PC-9 (cell line): ENCODE data around the gene ERBB4. TPM values are rescaled to one million over a fixed set of nuclear protein-coding genes. Genes with fewer than 3 reads are reported as not detected.

Source experiments
- BruUV-seq: library from RNA; stranded (reverse); fragments of 400-500 nt; replicated peaks from 2 replicates; lab custom pipeline; 2021; lab: Mats Ljungman, UMichigan
- CTCF ChIA-PET: fragments of 300-600 bp; sonication (Branson Sonifier 250); formaldehyde crosslinking; loops from one replicate; lab custom pipeline; 2022; ENCODE audit warnings: antibody characterized with exemption; lab: Charles Lee
- POLR2A ChIA-PET: fragments of 300-600 bp; sonication (Branson Sonifier 250); formaldehyde crosslinking; loops from one replicate; lab custom pipeline; 2022; ENCODE audit warnings: antibody characterized with exemption; ENCODE audit not compliant: unreplicated experiment; lab: Charles Lee
- DNase-seq, 2 experiments: peaks; one replicate each; pipeline versions ENCODE4 v3.0.0 to v3.0.0-alpha.2; 2015 to 2022; ENCODE audit warnings: mixed read lengths in 1 of 2
- H2AFZ ChIP-seq: fragments of 200-600 bp; sonication (generic); 2 replicates; pipeline ENCODE4 v1.8.1; 2017; ENCODE audit warnings: antibody characterized with exemption
- H3F3A ChIP-seq: fragments of 200-600 bp; sonication (generic); 2 replicates; pipeline ENCODE4 v1.8.1; 2017; ENCODE audit warnings: antibody characterized with exemption, mild to moderate bottlenecking, low read depth; ENCODE audit not compliant: insufficient read depth
- H3K27ac ChIP-seq: fragments of 200-600 bp; sonication (generic); 2 replicates; pipeline ENCODE4 v1.6.1; 2016; ENCODE audit warnings: mixed run types
- H3K27me3 ChIP-seq: fragments of 200-600 bp; sonication (generic); 2 replicates; pipeline ENCODE4 v1.6.1; 2016; ENCODE audit warnings: low read depth, mixed run types; ENCODE audit not compliant: insufficient read depth
- H3K36me3 ChIP-seq: fragments of 200-600 bp; sonication (generic); 2 replicates; pipeline ENCODE4 v1.6.1; 2016; ENCODE audit warnings: low read depth, mixed run types
- H3K4me1 ChIP-seq: fragments of 200-600 bp; sonication (generic); replicated peaks from 2 replicates; pipeline ENCODE4 v1.6.1; 2016; ENCODE audit warnings: mixed run types; ENCODE audit not compliant: insufficient read depth
- H3K4me2 ChIP-seq: fragments of 200-600 bp; sonication (generic); 2 replicates; pipeline ENCODE4 v1.6.1; 2017; ENCODE audit warnings: mixed run types
- H3K4me3 ChIP-seq: fragments of 200-600 bp; sonication (generic); 2 replicates; pipeline ENCODE4 v1.6.1; 2016; ENCODE audit warnings: mixed run types
- H3K79me2 ChIP-seq: fragments of 200-600 bp; sonication (generic); 2 replicates; pipeline ENCODE4 v1.6.1; 2017; ENCODE audit warnings: low read depth, mixed run types
- H3K9me2 ChIP-seq: fragments of 200-600 bp; sonication (generic); 2 replicates; pipeline ENCODE4 v1.8.1; 2017; ENCODE audit warnings: mild to moderate bottlenecking; ENCODE audit not compliant: insufficient read depth
- H3K9me3 ChIP-seq: fragments of 200-600 bp; sonication (generic); 2 replicates; pipeline ENCODE4 v1.8.1; 2016; ENCODE audit warnings: low read depth; ENCODE audit not compliant: insufficient read depth
- H4K20me1 ChIP-seq: fragments of 200-600 bp; sonication (generic); 2 replicates; pipeline ENCODE4 v1.8.1; 2017; ENCODE audit not compliant: insufficient read depth
- CTCF ChIP-seq: fragments of 200-600 bp; sonication (generic); conservative IDR thresholded peaks from 2 replicates; pipeline ENCODE4 v1.6.1; 2017; ENCODE audit warnings: mixed run types, antibody characterized with exemption, mild to moderate bottlenecking, moderate library complexity
- EZH2 ChIP-seq: fragments of 200-600 bp; sonication (generic); IDR thresholded peaks from 2 replicates; pipeline ENCODE4 v1.8.0; 2017; ENCODE audit warnings: antibody characterized with exemption, low read depth
- intact Hi-C: fragments of 100-400 bp; cut with micrococcal nuclease; formaldehyde crosslinking; loops from one replicate; pipeline ENCODE4 v1.10.0; 2022; ENCODE audit not compliant: unreplicated experiment
- total RNA-seq: library from RNA; stranded (reverse); gene quantifications from 2 replicates; pipeline ENCODE4 v1.2.3, GENCODE V29; 2021

The ERBB4 gene
- total RNA-seq, 1 experiment from 2014 or later, result not detected

GRCh38 chr2:211823886-211824479, 714.6 kb downstream of the ERBB4 start:
- no peak overlapping the region for H3K27ac ChIP-seq
- no peak overlapping the region for H2AFZ ChIP-seq
- ChIA-PET POLR2A (no interaction called here), CTCF (no interaction called here)
- H3K4me1 ChIP-seq, result no peaks in the 10 kb centered on the region
- TF ChIP-seq CTCF (no peak), EZH2 (no peak)
- H4K20me1 ChIP-seq, result no peaks in the 10 kb centered on the region
- no peaks in the 10 kb centered on the region for H3F3A ChIP-seq
- H3K9me3 ChIP-seq, result no peaks in the 10 kb centered on the region
- no peak overlapping the region for H3K4me2 ChIP-seq
- no TSS peak for BruUV-seq
- H3K9me2 ChIP-seq, result no peaks in the 10 kb centered on the region
- no peak for DNase-seq
- H3K4me3 ChIP-seq, result no peak overlapping the region
- H3K27me3 ChIP-seq, result no peaks in the 10 kb centered on the region
- H3K79me2 ChIP-seq, result no peaks in the 10 kb centered on the region
- intact Hi-C loops, result no loop called here
- no peaks in the 10 kb centered on the region for H3K36me3 ChIP-seq

GRCh38 chr2:211822686-211823335, 715.8 kb downstream of the ERBB4 start:
- CTCF ChIA-PET, result no interaction called here
- H3K9me3 ChIP-seq, result no peaks in the 10 kb centered on the region
- H3K27ac ChIP-seq, result no peak overlapping the region
- TF ChIP-seq EZH2 (no peak), CTCF (no peak)
- no peaks in the 10 kb centered on the region for H4K20me1 ChIP-seq
- no peaks in the 10 kb centered on the region for H3K4me1 ChIP-seq
- no peaks in the 10 kb centered on the region for H3K36me3 ChIP-seq
- H3K27me3 ChIP-seq, result no peaks in the 10 kb centered on the region
- no peak overlapping the region for H2AFZ ChIP-seq
- no peak overlapping the region for H3K4me2 ChIP-seq
- POLR2A ChIA-PET, result no interaction called here
- H3K9me2 ChIP-seq, result no peaks in the 10 kb centered on the region
- no peaks in the 10 kb centered on the region for H3F3A ChIP-seq
- H3K79me2 ChIP-seq, result no peaks in the 10 kb centered on the region
- peak in 1 of 2 experiments; percentile 35 for DNase-seq
- no peak overlapping the region for H3K4me3 ChIP-seq
- intact Hi-C loops, result no loop called here
- BruUV-seq, result no TSS peak

GRCh38 chr2:211816754-211817153, 721.8 kb downstream of the ERBB4 start:
- no peak overlapping the region for H2AFZ ChIP-seq
- ChIA-PET POLR2A (no interaction called here), CTCF (no interaction called here)
- H3K9me2 ChIP-seq, result no peaks in the 10 kb centered on the region
- H3F3A ChIP-seq, result no peaks in the 10 kb centered on the region
- no peak overlapping the region for H3K4me2 ChIP-seq
- no TSS peak for BruUV-seq
- H3K27me3 ChIP-seq, result no peaks in the 10 kb centered on the region
- no peak for TF ChIP-seq CTCF
- no peak for TF ChIP-seq EZH2
- H4K20me1 ChIP-seq, result no peaks in the 10 kb centered on the region
- no peak for DNase-seq
- H3K79me2 ChIP-seq, result no peaks in the 10 kb centered on the region
- H3K36me3 ChIP-seq, result no peaks in the 10 kb centered on the region
- H3K27ac ChIP-seq, result no peak overlapping the region
- intact Hi-C loops, result no loop called here
- no peaks in the 10 kb centered on the region for H3K4me1 ChIP-seq
- H3K4me3 ChIP-seq, result no peak overlapping the region
- no peaks in the 10 kb centered on the region for H3K9me3 ChIP-seq
